ENCODE measurements around the gene KMT2D.

Gene KMT2D

GRCh38 chr12:49017891-49018260 lies 42.7 kb downstream of the KMT2D start:
- DNase-seq, result no peak

DNA sequence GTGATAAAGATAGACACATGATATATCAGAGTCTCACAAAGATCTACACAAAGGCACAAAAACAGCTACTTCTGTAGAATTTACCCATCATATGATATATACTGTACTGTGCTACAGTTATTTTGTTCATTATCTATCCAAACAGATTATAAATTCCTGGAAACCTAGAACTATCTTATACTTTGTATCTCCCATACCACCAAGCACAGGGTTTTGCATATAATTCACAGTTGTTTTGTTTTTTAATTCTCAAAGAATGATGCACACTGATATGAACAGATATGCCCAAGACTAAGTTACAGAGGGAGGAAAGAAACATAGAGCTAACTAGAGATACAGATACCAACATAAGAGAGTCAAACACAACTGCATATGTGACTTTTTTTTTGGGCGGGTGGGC lies 45.4 kb downstream of the KMT2D start:
- DNase-seq, result no peak

DNA sequence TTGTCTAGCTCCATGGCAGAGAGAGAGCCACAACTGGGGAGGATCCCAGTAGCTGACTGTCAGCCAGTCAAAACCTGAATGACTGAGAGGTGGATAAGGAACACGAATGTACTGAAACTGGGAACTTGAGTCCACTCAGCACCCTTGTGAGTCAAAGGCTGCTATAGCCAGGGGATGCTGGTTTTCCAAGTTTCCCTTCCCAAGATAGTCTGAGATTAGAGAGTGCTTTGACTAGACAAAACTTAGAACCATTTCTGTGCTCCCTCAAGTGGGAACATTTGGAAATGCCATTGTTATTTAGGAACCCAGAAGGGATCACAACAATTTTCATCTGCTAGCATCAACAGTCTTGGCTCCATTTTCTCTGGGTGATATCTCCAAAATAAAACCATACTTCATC lies 46.0 kb downstream of the KMT2D start:
- DNase-seq, result no peak

DNA sequence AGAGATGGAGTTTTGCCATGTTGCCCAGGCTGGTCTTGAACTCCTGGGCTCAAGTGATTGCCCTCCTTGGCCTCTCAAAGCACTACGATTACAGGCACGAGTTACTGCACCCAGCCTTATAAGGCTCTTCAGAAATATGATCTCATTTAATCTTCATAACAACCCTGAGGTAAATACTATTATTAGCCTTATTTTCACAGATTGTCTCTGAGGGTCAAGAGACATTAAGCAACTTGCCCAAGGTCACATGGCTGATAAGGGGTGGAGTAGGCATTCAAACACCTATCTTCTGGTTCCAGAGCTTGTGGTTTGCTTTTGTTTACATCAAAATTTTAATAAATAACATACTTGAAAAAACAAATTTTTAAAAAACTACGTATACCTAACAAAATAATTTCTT lies 47.2 kb downstream of the KMT2D start:
- no peak for DNase-seq

GRCh38 chr12:49012739-49013138 lies 47.9 kb downstream of the KMT2D start:
- DNase-seq, result no peak

Measured in DMS153 (cell line).